Upper lobe of left lung (tissue), 6 donors: ENCODE data around the gene RFX2. TPM values are rescaled to one million over a fixed set of nuclear protein-coding genes. Genes with fewer than 3 reads are reported as not detected.
A peak's percentile ranks its signal among the peaks of the same experiment; 100 is the strongest.

Source experiments
- ATAC-seq, 2 donors: fragments of 200-7000 bp; cut with Tn5 transposase; one replicate each; pipeline ENCODE4 v1.9.1; 2022; ENCODE audit warnings: mild to moderate bottlenecking in 2 of 2, moderate library complexity in 2 of 2; ENCODE audit not compliant: low FRiP score in 2 of 2
- DNase-seq, 2 donors: peaks; one replicate each; pipeline ENCODE4 v3.0.0-alpha.2; 2019 to 2020
- H3K27ac ChIP-seq, 4 donors: fragments of 200-600 bp; sonication (generic); one replicate each; pipeline ENCODE4 v1.5.1; 2016 to 2019
- H3K27me3 ChIP-seq, 4 donors: fragments of 200-600 bp; sonication (generic); one replicate each; pipeline ENCODE4 v1.5.1; 2017 to 2019
- H3K36me3 ChIP-seq, 4 donors: fragments of 200-600 bp; sonication (generic); one replicate each; pipeline ENCODE4 v1.5.1; 2016 to 2019
- H3K4me1 ChIP-seq, 4 donors: fragments of 200-600 bp; sonication (generic); one replicate each; pipeline ENCODE4 v1.5.1; 2018 to 2019
- H3K4me3 ChIP-seq, 4 donors: fragments of 200-600 bp; sonication (generic); one replicate each; pipeline ENCODE4 v1.5.1; 2017 to 2019; ENCODE audit warnings: mild to moderate bottlenecking in 2 of 4, moderate library complexity in 1 of 4
- H3K9me3 ChIP-seq, 4 donors: fragments of 200-600 bp; sonication (generic); one replicate each; pipeline ENCODE4 v1.5.1; 2018 to 2019
- CTCF ChIP-seq, 6 experiments: fragments of 450-650 bp in 4 of 6; fragments of 200-600 bp in 2 of 6; sonication (generic) in 2 of 6; IDR thresholded peaks; one replicate each; pipeline ENCODE4 v1.5.1; 2016 to 2019; ENCODE audit warnings: antibody characterized with exemption in 6 of 6
- EP300 ChIP-seq, 4 donors: sonication (generic); formaldehyde crosslinking; IDR thresholded peaks; one replicate each; pipeline ENCODE4 v1.5.1; 2017; ENCODE audit warnings: antibody characterized with exemption in 4 of 4, control low read depth in 2 of 4
- POLR2A ChIP-seq, 4 donors: fragments of 450-650 bp; IDR thresholded peaks; one replicate each; pipeline ENCODE4 v1.5.1; 2016 to 2017; ENCODE audit warnings: antibody characterized with exemption in 4 of 4, mild to moderate bottlenecking in 2 of 4
- POLR2AphosphoS5 ChIP-seq, 2 donors: sonication (generic); formaldehyde crosslinking; IDR thresholded peaks; one replicate each; pipeline ENCODE4 v1.5.1; 2017; ENCODE audit warnings: antibody characterized with exemption in 2 of 2
- WGBS, 2 donors: methylation state at CpG; one replicate each; pipeline ENCODE4 v1.1.5; 2017 to 2018; 5-methylcytosine and 5-hydroxymethylcytosine counted together
- total RNA-seq, 6 donors: library from RNA; depleted of rRNA in 4 of 6; stranded (reverse); fragments of >200 nt in 4 of 6; gene quantifications; one replicate each; pipeline versions ENCODE4 v1.1.0 to v1.2.1, GENCODE V29; 2016 to 2021
- donor health status: DM: no; HTN: no; CAD: no; lungs with moderate emphysema.
- donor health status: DM: no; HTN: yes; CAD: no; lungs with severe emphysema.

RFX2 gene
- total RNA-seq, 6 donors from 2014 or later: 14.3 to 111 (median 28.6) TPM

- no peaks in the 10 kb centered on the region for H3K27me3 ChIP-seq
- peak; percentile 49 to 90 for TF ChIP-seq POLR2AphosphoS5 (IDR thresholded peaks at IDR 0.05)
- TF ChIP-seq POLR2A (IDR thresholded peaks at IDR 0.05): peak in 2 of 4 donors; percentile 64 to 81
- TF ChIP-seq EP300 (IDR thresholded peaks at IDR 0.05): peak in 1 of 4 donors; percentile 45
- peak in 2 of 6 experiments; percentile 5 to 47 for TF ChIP-seq CTCF (IDR thresholded peaks at IDR 0.05)
- H3K36me3 ChIP-seq: peaks cover 0 to 17% (median 11%) of the 10 kb centered on the region in 4 donors
- peaks cover 46 to 63% (median 54%) of the 10 kb centered on the region in 4 donors for H3K4me1 ChIP-seq
- ATAC-seq (peak; percentile 97 to 99), DNase-seq (peak; percentile 99)
- peak within 1 kb of the TSS; percentile 65 to 100 (median 86) for H3K4me3 ChIP-seq
- peak within 1 kb of the TSS; percentile 88 to 96 (median 91) for H3K27ac ChIP-seq
- no peaks in the 10 kb centered on the region for H3K9me3 ChIP-seq
- 2% methylated on average over 58 of the region's 88 CpGs; no CpG with 5 or more reads in 1 of the 2 donors for WGBS, 2 donors
These were observed 132.3 kb downstream of the RFX2 start, which contains the start of gene RANBP3 for GRCh38 chr19:5977785-5978605. RANBP3 (minus strand) TSS chr19:5978140; CDS start chr19:5978082, 58 bp downstream.

DNA sequence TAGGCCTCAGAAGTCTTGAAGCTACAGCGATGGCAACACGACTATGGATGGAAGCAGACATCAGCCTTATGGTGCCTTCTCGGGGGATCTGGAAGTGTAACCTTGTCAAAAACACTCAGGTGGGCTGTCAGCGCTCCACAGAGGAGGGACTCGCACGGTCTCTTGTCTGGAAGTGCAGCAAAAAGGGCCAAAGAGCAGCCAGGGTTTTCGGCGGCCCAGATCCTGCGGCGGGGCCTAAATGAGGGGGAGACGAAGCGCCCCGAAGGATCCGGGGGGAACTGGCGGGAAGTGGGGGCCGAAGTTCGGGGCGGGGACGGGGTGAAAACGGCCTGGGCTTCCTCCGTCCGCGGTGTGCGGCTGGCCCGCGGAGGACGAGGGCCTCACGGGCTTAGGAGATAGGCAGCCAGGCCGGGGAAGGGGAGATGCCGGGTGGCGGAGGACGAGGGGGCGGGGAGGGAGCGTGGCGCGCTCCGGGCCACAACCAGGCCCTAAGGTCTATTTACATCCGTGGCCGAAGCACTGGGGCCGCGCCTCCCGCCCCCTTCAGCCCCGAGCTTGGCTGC is 133.0 kb downstream of the RFX2 start:
- peak overlapping the region; percentile 88 to 96 (median 91) for H3K27ac ChIP-seq
- WGBS, 2 donors: 2% methylated on average over 19 to 40 of the region's 43 CpGs
- peak overlapping the region; percentile 65 to 100 (median 78) for H3K4me3 ChIP-seq
- H3K27me3 ChIP-seq: no peaks in the 10 kb centered on the region
- peaks cover 46 to 69% (median 54%) of the 10 kb centered on the region in 4 donors for H3K4me1 ChIP-seq
- H3K36me3 ChIP-seq: peaks cover 0 to 17% (median 11%) of the 10 kb centered on the region in 4 donors
- DNase-seq (no peak), ATAC-seq (no peak)
- TF ChIP-seq CTCF (IDR thresholded peaks at IDR 0.05) (no peak), POLR2A (IDR thresholded peaks at IDR 0.05) (no peak), EP300 (IDR thresholded peaks at IDR 0.05) (no peak), POLR2AphosphoS5 (IDR thresholded peaks at IDR 0.05) (no peak)
- H3K9me3 ChIP-seq: no peaks in the 10 kb centered on the region

- peaks cover 0 to 21% (median 11%) of the 10 kb centered on the region in 4 donors for H3K36me3 ChIP-seq
- peak overlapping the region; percentile 65 to 100 (median 78) for H3K4me3 ChIP-seq
- 44 to 48% methylated on average over 8 of the region's 8 CpGs for WGBS, 2 donors
- H3K27me3 ChIP-seq: no peaks in the 10 kb centered on the region
- DNase-seq (no peak), ATAC-seq (no peak)
- TF ChIP-seq POLR2A (IDR thresholded peaks at IDR 0.05) (no peak), CTCF (IDR thresholded peaks at IDR 0.05) (no peak), POLR2AphosphoS5 (IDR thresholded peaks at IDR 0.05) (no peak), EP300 (IDR thresholded peaks at IDR 0.05) (no peak)
- no peaks in the 10 kb centered on the region for H3K9me3 ChIP-seq
- H3K4me1 ChIP-seq: peaks cover 46 to 73% (median 54%) of the 10 kb centered on the region in 4 donors
- peak overlapping the region in 1 of 4 donors; percentile 96 for H3K27ac ChIP-seq
These were observed 133.5 kb downstream of the RFX2 start for GRCh38 chr19:5976768-5977167.

DNA sequence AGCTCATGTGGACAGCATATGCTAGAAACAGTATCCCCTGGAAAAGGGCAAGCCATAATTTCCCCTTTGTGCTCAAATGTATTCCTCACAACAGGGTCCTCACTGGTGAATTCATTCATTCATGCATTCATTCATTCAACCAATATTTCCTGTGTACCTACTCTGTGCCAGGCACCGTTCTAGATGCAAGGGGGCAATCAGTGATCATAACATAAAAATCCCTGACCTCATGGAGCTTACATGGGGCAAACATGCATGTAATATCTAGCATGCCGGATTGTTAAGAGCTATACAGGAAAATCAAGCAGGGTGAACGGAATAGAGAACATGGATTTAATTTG is 134.9 kb downstream of the RFX2 start:
- WGBS, 2 donors: 76 to 81% methylated on average over 3 of the region's 3 CpGs
- no peak for DNase-seq
- Histone ChIP-seq H3K27me3 (no peaks in the 10 kb centered on the region), H3K36me3 (peaks cover 0 to 21% (median 11%) of the 10 kb centered on the region in 4 donors), H3K27ac (peak overlapping the region in 2 of 4 donors; percentile 24 to 46), H3K4me1 (peaks cover 48 to 72% (median 54%) of the 10 kb centered on the region in 4 donors), H3K9me3 (no peaks in the 10 kb centered on the region), H3K4me3 (no peak overlapping the region)
- no peak for ATAC-seq
- TF ChIP-seq POLR2AphosphoS5 (IDR thresholded peaks at IDR 0.05): no peak

DNA sequence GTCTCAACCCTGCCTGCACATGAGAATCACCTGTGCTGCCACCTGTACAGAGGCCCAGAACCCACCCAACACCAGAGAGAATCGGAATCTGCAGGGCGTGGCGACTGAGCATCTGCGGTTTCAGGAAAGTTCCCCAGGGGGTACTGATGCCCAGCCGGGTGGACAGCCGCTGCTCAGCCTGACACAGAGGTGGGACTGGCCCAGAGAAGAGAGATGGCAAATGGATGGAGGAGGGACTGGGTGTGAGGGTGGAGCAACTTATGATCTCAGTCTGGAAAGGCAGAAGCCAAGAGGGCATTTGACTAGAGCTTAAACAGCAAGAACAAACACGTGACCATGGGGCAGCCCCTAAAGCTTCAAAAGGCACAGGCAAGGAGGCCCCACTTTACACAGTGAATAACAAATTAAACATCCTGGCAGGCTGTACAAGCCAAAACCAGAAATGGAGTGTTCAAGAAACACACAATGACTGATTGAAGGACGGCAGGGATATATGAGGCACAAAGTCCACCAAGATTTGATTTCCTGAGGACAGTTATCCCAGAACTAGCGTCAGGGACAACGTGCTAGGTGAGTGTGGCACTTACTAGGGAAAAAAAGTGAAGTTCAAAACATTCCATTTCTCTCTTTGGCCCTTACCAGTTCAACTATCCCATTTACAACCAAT is 135.4 kb downstream of the RFX2 start:
- TF ChIP-seq CTCF (IDR thresholded peaks at IDR 0.05) (no peak), EP300 (IDR thresholded peaks at IDR 0.05) (no peak), POLR2A (IDR thresholded peaks at IDR 0.05) (no peak), POLR2AphosphoS5 (IDR thresholded peaks at IDR 0.05) (no peak)
- ATAC-seq (peak in 1 of 2 donors; percentile 54), DNase-seq (peak in 1 of 2 donors; percentile 91)
- H3K9me3 ChIP-seq: no peaks in the 10 kb centered on the region
- WGBS, 2 donors: 46 to 53% methylated on average over 7 to 10 of the region's 10 CpGs
- H3K4me3 ChIP-seq: no peak overlapping the region
- peak overlapping the region in 2 of 4 donors; percentile 24 to 46 for H3K27ac ChIP-seq
- H3K27me3 ChIP-seq: no peaks in the 10 kb centered on the region
- H3K4me1 ChIP-seq: peaks cover 49 to 71% (median 55%) of the 10 kb centered on the region in 4 donors
- peaks cover 0 to 21% (median 11%) of the 10 kb centered on the region in 4 donors for H3K36me3 ChIP-seq
